ENCODE results near the gene SIL1. TPM values are rescaled to one million over a fixed set of nuclear protein-coding genes. Genes with fewer than 3 reads are reported as not detected.

Gene SIL1
- total and polyA plus RNA-seq, 2 of the 8 experiments (the other 6 are each of a cell fraction or from before 2014, with no cell fraction given): 8.3 to 12.8 TPM

DNA sequence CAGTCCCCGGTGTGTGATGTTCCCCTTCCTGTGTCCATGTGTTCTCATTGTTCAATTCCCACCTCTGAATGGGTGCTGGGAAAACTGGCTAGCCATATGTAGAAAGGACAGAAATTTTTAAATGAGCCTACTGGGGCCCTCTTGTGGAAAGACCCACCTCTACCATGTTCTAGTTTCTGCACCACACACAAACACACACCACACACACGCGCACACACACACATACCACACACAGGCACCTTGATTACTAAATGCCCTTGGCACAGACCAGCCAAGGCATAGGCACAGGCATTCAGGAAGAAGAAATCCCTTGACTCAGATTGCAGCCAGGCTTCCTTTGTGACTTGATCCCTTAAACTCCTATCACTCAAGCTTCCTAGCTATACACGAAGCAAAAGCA lies 60.5 kb downstream of the SIL1 start:
- Histone ChIP-seq H3K14ac (ENCODE audit: insufficient read length) (no peak overlapping the region), H2BK12ac (ENCODE audit: low read depth, low read length) (peak overlapping the region; percentile 9; the same call in 1 of the 2 replicates), H4K5ac (ENCODE audit: insufficient read length, low read depth, low read length) (no peak overlapping the region), H3K4me1 (replicated peaks in 1 of 4; ENCODE audit: control insufficient read depth in 3 of 4, insufficient read depth in 4 of 4, low read length in 3 of 4) (no peaks in the 10 kb centered on the region; a peak in 1 of 7 replicates), H3K36me3 (ENCODE audit: control insufficient read depth in 2 of 4, insufficient read depth in 4 of 4, low read length in 3 of 4) (no peaks in the 10 kb centered on the region), H3K4ac (replicated peaks; ENCODE audit: insufficient read length, low read depth, low read length) (no peak overlapping the region), H3K56ac (replicated peaks; ENCODE audit: insufficient read length, low read depth, low read length) (no peak overlapping the region), H2BK20ac (ENCODE audit: low read length) (no peak overlapping the region), H3K4me3 (ENCODE audit: extremely low read depth in 1 of 4, insufficient read depth in 2 of 4, low read depth in 3 of 4, low read length in 4 of 4) (no peak overlapping the region), H2BK5ac (ENCODE audit: low read depth, low read length) (no peak overlapping the region), H3K27me3 (replicated peaks in 1 of 4; ENCODE audit: control insufficient read depth in 3 of 4, extremely low read depth in 1 of 4, insufficient read depth in 3 of 4, low read length in 3 of 4) (no peaks in the 10 kb centered on the region), H2BK120ac (replicated peaks; ENCODE audit: low read depth, low read length) (no peak overlapping the region), H3K27ac (ENCODE audit: low read depth, low read length) (no peak overlapping the region), H3K9ac (replicated peaks in 1 of 4; ENCODE audit: extremely low read depth in 1 of 4, low read depth in 3 of 4, low read length in 3 of 4) (no peak overlapping the region), H3K79me2 (ENCODE audit: control insufficient read depth in 1 of 2, insufficient read depth in 2 of 2, low read length in 2 of 2) (no peaks in the 10 kb centered on the region), H4K20me1 (replicated peaks in 1 of 2; ENCODE audit: control insufficient read depth in 1 of 2, insufficient read depth in 2 of 2, low read length in 2 of 2) (no peaks in the 10 kb centered on the region), H3K4me2 (ENCODE audit: insufficient read depth in 1 of 2, low read depth in 2 of 2, low read length in 2 of 2) (no peak overlapping the region), H2AFZ (ENCODE audit: low read length) (no peak overlapping the region), H3K23ac (ENCODE audit: insufficient read length) (no peak overlapping the region), H2AK5ac (ENCODE audit: low read depth, low read length) (no peak overlapping the region), H3K18ac (ENCODE audit: extremely low read depth, low read length) (no peak overlapping the region), H3K79me1 (ENCODE audit: low read depth, low read length) (no peaks in the 10 kb centered on the region), H4K91ac (replicated peaks; ENCODE audit: insufficient read length, low read length) (no peak overlapping the region), H2BK15ac (ENCODE audit: low read length) (no peak overlapping the region), H4K8ac (ENCODE audit: extremely low read depth, insufficient read depth, low read length) (no peak overlapping the region), H3K9me3 (ENCODE audit: insufficient read depth in 2 of 2, low read depth in 1 of 2, low read length in 1 of 2) (no peaks in the 10 kb centered on the region), H3K23me2 (ENCODE audit: low read depth, low read length) (no peaks in the 10 kb centered on the region)
- FAIRE-seq (no peak), DNase-seq (ENCODE audit: low read depth in 1 of 2, low spot score in 2 of 2) (no peak)
- ChIA-PET CTCF (ENCODE audit: partially characterized antibody) (interaction anchor here (0.6 to 2.1 kb wide), 15 partner anchors 8 to 324 kb away, joined by 3 to 11 read pairs (median 3); no protein-coding TSS in a partner anchor), POLR2A (ENCODE audit: partially characterized antibody) (no interaction called here)
- 85% methylated on average over 4 of the region's 4 CpGs; no CpG with 5 or more reads in 1 of the 2 experiments for whole genome bisulfite sequencing, 2 experiments (ENCODE audit: extremely low coverage in 1 of 2, insufficient coverage in 1 of 2, insufficient read length in 1 of 2, insufficient replicate concordance in 2 of 2, low coverage in 1 of 2, low lambda C conversion rate in 2 of 2, missing lambda C conversion rate in 1 of 2)
- TF ChIP-seq SRF (IDR thresholded peaks at IDR 0.05; ENCODE audit: low read depth, low read length) (no peak), MAFK (IDR thresholded peaks at IDR 0.05; ENCODE audit: low read depth, low read length) (no peak), NANOG (IDR thresholded peaks at IDR 0.05; ENCODE audit: insufficient read depth, low read depth, low read length, poor library complexity, severe bottlenecking) (no peak), RAD21 (IDR thresholded peaks at IDR 0.05 in 1 of 2, conservative IDR thresholded peaks at IDR 0.05 in 1 of 2; ENCODE audit: low read depth in 2 of 2, low read length in 2 of 2) (peak; percentile 57 to 71)
- TF ChIP-seq, protein P1, sequence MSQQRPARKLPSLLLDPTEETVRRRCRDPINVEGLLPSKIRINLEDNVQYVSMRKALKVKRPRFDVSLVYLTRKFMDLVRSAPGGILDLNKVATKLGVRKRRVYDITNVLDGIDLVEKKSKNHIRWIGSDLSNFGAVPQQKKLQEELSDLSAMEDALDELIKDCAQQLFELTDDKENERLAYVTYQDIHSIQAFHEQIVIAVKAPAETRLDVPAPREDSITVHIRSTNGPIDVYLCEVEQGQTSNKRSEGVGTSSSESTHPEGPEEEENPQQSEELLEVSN (IDR thresholded peaks at IDR 0.05): no peak
- TF ChIP-seq, protein P2, sequence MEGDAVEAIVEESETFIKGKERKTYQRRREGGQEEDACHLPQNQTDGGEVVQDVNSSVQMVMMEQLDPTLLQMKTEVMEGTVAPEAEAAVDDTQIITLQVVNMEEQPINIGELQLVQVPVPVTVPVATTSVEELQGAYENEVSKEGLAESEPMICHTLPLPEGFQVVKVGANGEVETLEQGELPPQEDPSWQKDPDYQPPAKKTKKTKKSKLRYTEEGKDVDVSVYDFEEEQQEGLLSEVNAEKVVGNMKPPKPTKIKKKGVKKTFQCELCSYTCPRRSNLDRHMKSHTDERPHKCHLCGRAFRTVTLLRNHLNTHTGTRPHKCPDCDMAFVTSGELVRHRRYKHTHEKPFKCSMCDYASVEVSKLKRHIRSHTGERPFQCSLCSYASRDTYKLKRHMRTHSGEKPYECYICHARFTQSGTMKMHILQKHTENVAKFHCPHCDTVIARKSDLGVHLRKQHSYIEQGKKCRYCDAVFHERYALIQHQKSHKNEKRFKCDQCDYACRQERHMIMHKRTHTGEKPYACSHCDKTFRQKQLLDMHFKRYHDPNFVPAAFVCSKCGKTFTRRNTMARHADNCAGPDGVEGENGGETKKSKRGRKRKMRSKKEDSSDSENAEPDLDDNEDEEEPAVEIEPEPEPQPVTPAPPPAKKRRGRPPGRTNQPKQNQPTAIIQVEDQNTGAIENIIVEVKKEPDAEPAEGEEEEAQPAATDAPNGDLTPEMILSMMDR (IDR thresholded peaks at IDR 0.05; ENCODE audit: control extremely low read depth in 1 of 3, insufficient read depth in 1 of 3, low read depth in 1 of 3, low read length in 3 of 3): peak in 2 of 3 experiments; percentile 37 to 51; a peak in 3 of 4 replicates
